Fibroblast of lung (primary cell): ENCODE measurements around the gene FAU.

Experiments used
- EZH2 ChIP-seq: IDR thresholded peaks from 2 replicates; pipeline ENCODE4 v1.5.1; 2012; ENCODE audit warnings: low read length, control low read depth, mild to moderate bottlenecking; ENCODE audit errors: missing control alignments
- TF ChIP-seq, protein P1 (sequence below), 2 donors: IDR thresholded peaks in 1 of 2; conservative IDR thresholded peaks in 1 of 2; 1 replicate in 1 of 2; 2 replicates in 1 of 2; pipeline ENCODE4 v1.5.1; 2011 to 2012; ENCODE audit warnings: low read length in 2 of 2, control low read depth in 1 of 2, inconsistent platforms in 1 of 2, low read depth in 1 of 2, mild to moderate bottlenecking in 1 of 2

DNA sequence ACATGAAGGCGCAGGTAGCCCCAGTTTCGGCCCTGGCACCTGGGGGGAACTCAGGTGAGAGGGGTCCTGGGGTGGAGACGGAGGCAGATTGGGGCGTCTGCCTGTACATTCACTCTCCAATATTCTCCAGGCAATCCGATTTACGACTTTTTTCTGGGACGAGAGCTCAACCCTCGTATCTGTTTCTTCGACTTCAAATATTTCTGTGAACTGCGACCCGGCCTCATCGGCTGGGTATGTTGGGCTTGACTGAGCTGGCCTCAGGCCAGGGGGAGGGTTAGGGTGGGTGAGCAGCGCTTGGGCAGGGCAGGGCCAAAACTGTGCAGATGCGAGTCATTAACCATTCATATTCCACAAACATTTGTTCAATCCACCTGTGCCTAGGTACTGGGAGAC is 8.6 kb downstream of the FAU start:
- TF ChIP-seq, protein P1, sequence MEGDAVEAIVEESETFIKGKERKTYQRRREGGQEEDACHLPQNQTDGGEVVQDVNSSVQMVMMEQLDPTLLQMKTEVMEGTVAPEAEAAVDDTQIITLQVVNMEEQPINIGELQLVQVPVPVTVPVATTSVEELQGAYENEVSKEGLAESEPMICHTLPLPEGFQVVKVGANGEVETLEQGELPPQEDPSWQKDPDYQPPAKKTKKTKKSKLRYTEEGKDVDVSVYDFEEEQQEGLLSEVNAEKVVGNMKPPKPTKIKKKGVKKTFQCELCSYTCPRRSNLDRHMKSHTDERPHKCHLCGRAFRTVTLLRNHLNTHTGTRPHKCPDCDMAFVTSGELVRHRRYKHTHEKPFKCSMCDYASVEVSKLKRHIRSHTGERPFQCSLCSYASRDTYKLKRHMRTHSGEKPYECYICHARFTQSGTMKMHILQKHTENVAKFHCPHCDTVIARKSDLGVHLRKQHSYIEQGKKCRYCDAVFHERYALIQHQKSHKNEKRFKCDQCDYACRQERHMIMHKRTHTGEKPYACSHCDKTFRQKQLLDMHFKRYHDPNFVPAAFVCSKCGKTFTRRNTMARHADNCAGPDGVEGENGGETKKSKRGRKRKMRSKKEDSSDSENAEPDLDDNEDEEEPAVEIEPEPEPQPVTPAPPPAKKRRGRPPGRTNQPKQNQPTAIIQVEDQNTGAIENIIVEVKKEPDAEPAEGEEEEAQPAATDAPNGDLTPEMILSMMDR (conservative IDR thresholded peaks at IDR 0.05 in 1 of 2, IDR thresholded peaks at IDR 0.05 in 1 of 2; ENCODE audit: low read depth in 1 of 2, low read length in 2 of 2) = no peak
- no peak for TF ChIP-seq EZH2
